ENCODE results near the gene LCA5.
"Not testable (repeated sequence)": the region's sequence is repeated elsewhere in the genome, so short reads cannot be mapped to it uniquely, and the experiment has no call there.

LCA5 gene

GRCh38 chr6:79446006-79446405, 91.2 kb downstream of the LCA5 start:
- POLR2A ChIA-PET, result no interaction called here
- TF ChIP-seq FOXA1 (IDR thresholded peaks at IDR 0.05), result no peak
- no peak for TF ChIP-seq FOXK2 (IDR thresholded peaks at IDR 0.05)
- no peak for TF ChIP-seq HDGF (IDR thresholded peaks at IDR 0.05; ENCODE audit: borderline replicate concordance)
- no peak for TF ChIP-seq NFRKB (IDR thresholded peaks at IDR 0.05)
- TF ChIP-seq ELF4 (IDR thresholded peaks at IDR 0.05), result no peak
- no peak for TF ChIP-seq L3MBTL2 (conservative IDR thresholded peaks at IDR 0.05)
- TF ChIP-seq CTBP1 (IDR thresholded peaks at IDR 0.05; ENCODE audit: borderline replicate concordance), result no peak
- no peak for TF ChIP-seq ZNF384 (IDR thresholded peaks at IDR 0.05)
- no peak for TF ChIP-seq LEF1 (IDR thresholded peaks at IDR 0.05; ENCODE audit: borderline replicate concordance)
- TF ChIP-seq PKNOX1 (IDR thresholded peaks at IDR 0.05), result no peak
- no peak for TF ChIP-seq TARDBP (IDR thresholded peaks at IDR 0.05)
- TF ChIP-seq SP1 (IDR thresholded peaks at IDR 0.05), result no peak
- TF ChIP-seq BHLHE40 (IDR thresholded peaks at IDR 0.05; ENCODE audit: borderline replicate concordance), result no peak
- no peak for TF ChIP-seq ARNT (IDR thresholded peaks at IDR 0.05)
- TF ChIP-seq SUZ12 (IDR thresholded peaks at IDR 0.05), result no peak
- no peak for TF ChIP-seq FOXM1 (IDR thresholded peaks at IDR 0.05; ENCODE audit: borderline replicate concordance)
- CTCF ChIA-PET, result no interaction called here
- no peak for DNase-seq (ENCODE audit: extremely low spot score)

GRCh38 chr6:79443876-79444275, 93.4 kb downstream of the LCA5 start:
- CTCF ChIA-PET; POLR2A ChIA-PET; DNase-seq (ENCODE audit: extremely low spot score): not testable (repeated sequence)

GRCh38 chr6:79441192-79441591, 96.0 kb downstream of the LCA5 start:
- ChIA-PET POLR2A (no interaction called here), CTCF (interaction anchor here (1.8 kb wide), 1 partner anchor 21 kb away, joined by 4 read pairs; no protein-coding TSS in a partner anchor)
- no peak for TF ChIP-seq ZNF384 (IDR thresholded peaks at IDR 0.05)
- no peak for TF ChIP-seq SP1 (IDR thresholded peaks at IDR 0.05)
- no peak for TF ChIP-seq NFRKB (IDR thresholded peaks at IDR 0.05)
- no peak for TF ChIP-seq PKNOX1 (IDR thresholded peaks at IDR 0.05)
- no peak for TF ChIP-seq CTBP1 (IDR thresholded peaks at IDR 0.05; ENCODE audit: borderline replicate concordance)
- no peak for TF ChIP-seq SUZ12 (IDR thresholded peaks at IDR 0.05)
- no peak for TF ChIP-seq TARDBP (IDR thresholded peaks at IDR 0.05)
- no peak for TF ChIP-seq FOXM1 (IDR thresholded peaks at IDR 0.05; ENCODE audit: borderline replicate concordance)
- TF ChIP-seq ARNT (IDR thresholded peaks at IDR 0.05), result no peak
- TF ChIP-seq FOXK2 (IDR thresholded peaks at IDR 0.05), result no peak
- no peak for DNase-seq (ENCODE audit: extremely low spot score)

- no peak for TF ChIP-seq ELF4 (IDR thresholded peaks at IDR 0.05)
- TF ChIP-seq LEF1 (IDR thresholded peaks at IDR 0.05; ENCODE audit: borderline replicate concordance), result no peak
- no peak for TF ChIP-seq FOXK2 (IDR thresholded peaks at IDR 0.05)
- TF ChIP-seq L3MBTL2 (conservative IDR thresholded peaks at IDR 0.05), result no peak
- no peak for TF ChIP-seq FOXA1 (IDR thresholded peaks at IDR 0.05)
- no peak for TF ChIP-seq SUZ12 (IDR thresholded peaks at IDR 0.05)
- TF ChIP-seq PKNOX1 (IDR thresholded peaks at IDR 0.05), result no peak
- TF ChIP-seq BHLHE40 (IDR thresholded peaks at IDR 0.05; ENCODE audit: borderline replicate concordance), result no peak
- no peak for TF ChIP-seq ZNF384 (IDR thresholded peaks at IDR 0.05)
- TF ChIP-seq HDGF (IDR thresholded peaks at IDR 0.05; ENCODE audit: borderline replicate concordance), result no peak
- TF ChIP-seq FOXM1 (IDR thresholded peaks at IDR 0.05; ENCODE audit: borderline replicate concordance), result no peak
- no peak for TF ChIP-seq SP1 (IDR thresholded peaks at IDR 0.05)
- no peak for TF ChIP-seq CTBP1 (IDR thresholded peaks at IDR 0.05; ENCODE audit: borderline replicate concordance)
- TF ChIP-seq NFRKB (IDR thresholded peaks at IDR 0.05), result no peak
- DNase-seq (ENCODE audit: extremely low spot score), result no peak
- CTCF ChIA-PET, result interaction anchor here (1.0 to 1.8 kb wide), 2 partner anchors 9 to 20 kb away, joined by 4 read pairs; no protein-coding TSS in a partner anchor
- POLR2A ChIA-PET, result no interaction called here
These were observed 96.6 kb downstream of the LCA5 start for GRCh38 chr6:79440598-79440997.

- POLR2A ChIA-PET, result no interaction called here
- no peak for TF ChIP-seq ELF4 (IDR thresholded peaks at IDR 0.05)
- TF ChIP-seq PKNOX1 (IDR thresholded peaks at IDR 0.05), result no peak
- no peak for TF ChIP-seq FOXM1 (IDR thresholded peaks at IDR 0.05; ENCODE audit: borderline replicate concordance)
- no peak for TF ChIP-seq LEF1 (IDR thresholded peaks at IDR 0.05; ENCODE audit: borderline replicate concordance)
- no peak for TF ChIP-seq FOXK2 (IDR thresholded peaks at IDR 0.05)
- TF ChIP-seq SP1 (IDR thresholded peaks at IDR 0.05), result no peak
- no peak for TF ChIP-seq FOXA1 (IDR thresholded peaks at IDR 0.05)
- no peak for TF ChIP-seq ARNT (IDR thresholded peaks at IDR 0.05)
- TF ChIP-seq CTBP1 (IDR thresholded peaks at IDR 0.05; ENCODE audit: borderline replicate concordance), result no peak
- TF ChIP-seq ZNF384 (IDR thresholded peaks at IDR 0.05), result no peak
- no peak for TF ChIP-seq TARDBP (IDR thresholded peaks at IDR 0.05)
- CTCF ChIA-PET, result no interaction called here
- no peak for DNase-seq (ENCODE audit: extremely low spot score)
These were observed 99.2 kb downstream of the LCA5 start for GRCh38 chr6:79438030-79438429.

- ChIA-PET POLR2A (no interaction called here), CTCF (no interaction called here)
- TF ChIP-seq SUZ12 (IDR thresholded peaks at IDR 0.05), result no peak
- no peak for DNase-seq (ENCODE audit: extremely low spot score)
These were observed 101.0 kb downstream of the LCA5 start for GRCh38 chr6:79436241-79436640.
